ENCODE data around the gene TMEM108. TPM values are rescaled to one million over a fixed set of nuclear protein-coding genes. Genes with fewer than 3 reads are reported as not detected.

Gene TMEM108
- total and polyA plus RNA-seq, 2 donors (not counting 1 experiment from before 2014, with no cell fraction given) = 0.10 to 0.17 TPM

DNA sequence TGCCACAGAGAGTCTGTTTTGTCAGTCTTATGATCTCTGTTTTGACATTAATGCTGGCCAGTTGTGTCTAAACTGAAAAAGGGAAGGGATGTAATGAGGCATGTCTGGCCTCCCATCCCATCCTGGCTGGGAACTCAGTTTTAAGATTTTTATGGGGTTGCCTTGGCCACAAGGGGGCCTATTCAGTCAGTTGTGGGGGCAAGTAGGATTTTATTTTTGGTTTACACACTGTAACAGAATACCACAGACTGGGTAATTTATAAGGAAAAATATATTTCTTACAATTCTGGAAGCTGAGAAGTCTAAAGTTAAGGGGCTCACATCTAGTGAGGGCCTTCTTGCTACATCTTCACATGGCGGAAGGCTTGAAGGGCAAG is 129.8 kb downstream of the TMEM108 start:
- H3K4me3 ChIP-seq (replicated peaks in 1 of 4; ENCODE audit: control extremely low read depth in 1 of 4, insufficient read depth in 1 of 4, low read depth in 3 of 4, low read length in 4 of 4) = no peak overlapping the region
- no peak for DNase-seq (ENCODE audit: low read depth in 2 of 2)
- TF ChIP-seq, protein P1, sequence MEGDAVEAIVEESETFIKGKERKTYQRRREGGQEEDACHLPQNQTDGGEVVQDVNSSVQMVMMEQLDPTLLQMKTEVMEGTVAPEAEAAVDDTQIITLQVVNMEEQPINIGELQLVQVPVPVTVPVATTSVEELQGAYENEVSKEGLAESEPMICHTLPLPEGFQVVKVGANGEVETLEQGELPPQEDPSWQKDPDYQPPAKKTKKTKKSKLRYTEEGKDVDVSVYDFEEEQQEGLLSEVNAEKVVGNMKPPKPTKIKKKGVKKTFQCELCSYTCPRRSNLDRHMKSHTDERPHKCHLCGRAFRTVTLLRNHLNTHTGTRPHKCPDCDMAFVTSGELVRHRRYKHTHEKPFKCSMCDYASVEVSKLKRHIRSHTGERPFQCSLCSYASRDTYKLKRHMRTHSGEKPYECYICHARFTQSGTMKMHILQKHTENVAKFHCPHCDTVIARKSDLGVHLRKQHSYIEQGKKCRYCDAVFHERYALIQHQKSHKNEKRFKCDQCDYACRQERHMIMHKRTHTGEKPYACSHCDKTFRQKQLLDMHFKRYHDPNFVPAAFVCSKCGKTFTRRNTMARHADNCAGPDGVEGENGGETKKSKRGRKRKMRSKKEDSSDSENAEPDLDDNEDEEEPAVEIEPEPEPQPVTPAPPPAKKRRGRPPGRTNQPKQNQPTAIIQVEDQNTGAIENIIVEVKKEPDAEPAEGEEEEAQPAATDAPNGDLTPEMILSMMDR (conservative IDR thresholded peaks at IDR 0.05 in 1 of 2, IDR thresholded peaks at IDR 0.05 in 1 of 2; ENCODE audit: low read depth in 1 of 2, low read length in 2 of 2) = no peak
- no peak for TF ChIP-seq EZH2 (IDR thresholded peaks at IDR 0.05; ENCODE audit: low read length, missing control alignments)

DNA sequence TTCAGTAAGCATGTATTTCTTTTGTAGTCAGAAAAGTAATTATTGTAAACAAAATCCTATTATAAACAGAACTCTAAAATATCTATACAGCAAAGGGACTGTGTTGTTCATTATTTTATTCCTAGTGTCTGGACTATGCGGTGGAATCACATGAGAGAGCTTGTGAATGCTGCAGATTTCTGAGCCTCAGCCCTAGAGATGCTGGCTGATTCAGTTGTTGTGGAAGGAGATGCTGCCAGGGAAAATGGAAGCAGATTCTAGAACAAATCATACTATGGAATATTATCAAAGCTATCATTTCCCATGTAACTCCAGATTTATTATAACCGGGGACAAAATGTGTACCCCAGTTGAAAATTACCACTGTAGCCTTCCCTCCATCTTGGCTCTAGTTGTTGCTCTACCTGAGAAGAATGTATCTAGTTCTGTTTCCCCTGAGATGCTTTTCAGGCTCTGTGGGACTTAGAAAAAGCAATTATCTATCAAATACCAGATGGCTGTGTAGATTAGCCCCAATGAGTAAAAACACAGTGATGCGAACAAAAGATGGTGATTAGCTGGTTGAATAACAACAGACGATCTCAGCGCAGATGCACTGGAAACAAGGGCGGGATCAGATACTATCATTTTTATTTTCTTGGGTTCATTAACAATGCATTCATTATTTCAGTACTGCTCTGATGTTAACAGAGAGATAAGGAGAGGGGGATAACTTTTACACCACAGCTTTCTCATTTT is 131.3 kb downstream of the TMEM108 start:
- Histone ChIP-seq H3K9me3 (ENCODE audit: control insufficient read depth, insufficient read depth, low read depth, low read length) (no peaks in the 10 kb centered on the region), H3K9ac (ENCODE audit: insufficient read depth, low read length) (no peak overlapping the region), H3K79me2 (ENCODE audit: control insufficient read depth, insufficient read depth, low read length) (no peaks in the 10 kb centered on the region), H3K4me2 (ENCODE audit: extremely low read depth, insufficient read depth, low read length) (no peak overlapping the region), H3K36me3 (ENCODE audit: control insufficient read depth, insufficient read depth, low read length) (no peaks in the 10 kb centered on the region), H3K4me1 (ENCODE audit: control insufficient read depth, extremely low read depth, insufficient read depth, low read length) (no peaks in the 10 kb centered on the region), H4K20me1 (ENCODE audit: control insufficient read depth, extremely low read depth, insufficient read depth, low read length) (no peaks in the 10 kb centered on the region), H3K4me3 (replicated peaks in 1 of 4; ENCODE audit: control extremely low read depth in 1 of 4, insufficient read depth in 1 of 4, low read depth in 3 of 4, low read length in 4 of 4) (no peak overlapping the region), H3K27me3 (ENCODE audit: control insufficient read depth, insufficient read depth, low read length) (no peaks in the 10 kb centered on the region), H3K27ac (ENCODE audit: insufficient read depth, low read length) (no peak overlapping the region), H2AFZ (ENCODE audit: low read length) (no peak overlapping the region)
- DNase-seq (ENCODE audit: low read depth in 2 of 2) = no peak
- no peak for TF ChIP-seq EZH2 (IDR thresholded peaks at IDR 0.05; ENCODE audit: low read length, missing control alignments)
- TF ChIP-seq, protein P1 (conservative IDR thresholded peaks at IDR 0.05 in 1 of 2, IDR thresholded peaks at IDR 0.05 in 1 of 2; ENCODE audit: low read depth in 1 of 2, low read length in 2 of 2) = no peak

More for the DNA sequence above, 129.8 kb downstream of the TMEM108 start:
- Histone ChIP-seq H2AFZ (ENCODE audit: low read length) (no peak overlapping the region), H3K27ac (ENCODE audit: insufficient read depth, low read length) (no peak overlapping the region), H3K9ac (ENCODE audit: insufficient read depth, low read length) (no peak overlapping the region), H3K4me2 (ENCODE audit: extremely low read depth, insufficient read depth, low read length) (no peak overlapping the region), H4K20me1 (ENCODE audit: control insufficient read depth, extremely low read depth, insufficient read depth, low read length) (no peaks in the 10 kb centered on the region), H3K27me3 (ENCODE audit: control insufficient read depth, insufficient read depth, low read length) (no peaks in the 10 kb centered on the region), H3K79me2 (ENCODE audit: control insufficient read depth, insufficient read depth, low read length) (no peaks in the 10 kb centered on the region), H3K4me1 (ENCODE audit: control insufficient read depth, extremely low read depth, insufficient read depth, low read length) (no peaks in the 10 kb centered on the region), H3K9me3 (ENCODE audit: control insufficient read depth, insufficient read depth, low read depth, low read length) (no peaks in the 10 kb centered on the region), H3K36me3 (ENCODE audit: control insufficient read depth, insufficient read depth, low read length) (no peaks in the 10 kb centered on the region)

DNA sequence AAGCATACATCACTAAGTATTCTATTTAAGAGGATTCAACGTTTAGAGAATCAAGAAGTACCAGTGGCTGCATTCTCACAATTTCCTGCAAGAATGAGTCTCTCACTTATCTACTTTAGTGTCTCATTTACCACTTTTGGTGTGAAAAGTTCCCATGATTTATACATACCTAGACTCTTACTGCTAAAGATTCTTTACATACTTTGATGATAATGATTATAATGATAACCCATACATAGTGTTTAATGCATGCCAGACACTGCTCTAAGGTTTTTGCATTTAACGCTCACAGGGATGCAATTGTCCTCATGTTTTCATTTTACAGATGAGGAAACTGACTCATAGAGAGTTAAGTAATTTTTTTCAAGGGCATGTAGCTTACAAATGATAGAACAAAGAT is 133.6 kb downstream of the TMEM108 start:
- Histone ChIP-seq H4K20me1 (ENCODE audit: control insufficient read depth, extremely low read depth, insufficient read depth, low read length) (no peaks in the 10 kb centered on the region), H3K4me3 (replicated peaks in 1 of 4; ENCODE audit: control extremely low read depth in 1 of 4, insufficient read depth in 1 of 4, low read depth in 3 of 4, low read length in 4 of 4) (no peak overlapping the region), H3K9ac (ENCODE audit: insufficient read depth, low read length) (no peak overlapping the region), H3K4me2 (ENCODE audit: extremely low read depth, insufficient read depth, low read length) (no peak overlapping the region), H3K4me1 (ENCODE audit: control insufficient read depth, extremely low read depth, insufficient read depth, low read length) (no peaks in the 10 kb centered on the region), H3K27ac (ENCODE audit: insufficient read depth, low read length) (no peak overlapping the region), H3K36me3 (ENCODE audit: control insufficient read depth, insufficient read depth, low read length) (no peaks in the 10 kb centered on the region), H3K9me3 (ENCODE audit: control insufficient read depth, insufficient read depth, low read depth, low read length) (no peaks in the 10 kb centered on the region), H2AFZ (ENCODE audit: low read length) (no peak overlapping the region), H3K79me2 (ENCODE audit: control insufficient read depth, insufficient read depth, low read length) (no peaks in the 10 kb centered on the region), H3K27me3 (ENCODE audit: control insufficient read depth, insufficient read depth, low read length) (no peaks in the 10 kb centered on the region)
- TF ChIP-seq, protein P1 (conservative IDR thresholded peaks at IDR 0.05 in 1 of 2, IDR thresholded peaks at IDR 0.05 in 1 of 2; ENCODE audit: low read depth in 1 of 2, low read length in 2 of 2) = no peak
- TF ChIP-seq EZH2 (IDR thresholded peaks at IDR 0.05; ENCODE audit: low read length, missing control alignments) = no peak
- peak in 1 of 2 donors; percentile 1 for DNase-seq (ENCODE audit: low read depth in 2 of 2)
